Osteoblast (primary cell): ENCODE results near the gene AKAP13. TPM values are rescaled to one million over a fixed set of nuclear protein-coding genes. Genes with fewer than 3 reads are reported as not detected.

Experiments
- DNase-seq: peaks from one replicate; pipeline ENCODE4 v3.0.0; 2011; ENCODE audit warnings: low spot score, mixed read lengths; ENCODE audit not compliant: insufficient read length; ENCODE audit errors: missing footprints
- H2AFZ ChIP-seq: 2 replicates; pipeline ENCODE4 v1.6.0; 2011; ENCODE audit warnings: mild to moderate bottlenecking, low read length
- H3K27ac ChIP-seq: 2 replicates; pipeline ENCODE4 v1.5.1; 2011; ENCODE audit warnings: mild to moderate bottlenecking, low read depth, low read length, moderate library complexity
- H3K27me3 ChIP-seq: 2 replicates; pipeline ENCODE4 v1.6.0; 2012; ENCODE audit warnings: mild to moderate bottlenecking, control low read depth, inconsistent platforms, low read length, moderate library complexity; ENCODE audit not compliant: insufficient read depth
- H3K36me3 ChIP-seq: 2 replicates; pipeline ENCODE4 v1.5.1; 2011; ENCODE audit warnings: mild to moderate bottlenecking, low read length, control low read depth, moderate library complexity; ENCODE audit not compliant: insufficient read depth
- H3K4me1 ChIP-seq: 2 replicates; pipeline ENCODE4 v1.5.1; 2011; ENCODE audit warnings: mild to moderate bottlenecking, low read length, control low read depth, moderate library complexity; ENCODE audit not compliant: insufficient read depth
- H3K4me2 ChIP-seq: 2 replicates; pipeline ENCODE4 v1.6.0; 2011; ENCODE audit warnings: mild to moderate bottlenecking, low read length; ENCODE audit not compliant: insufficient read depth
- H3K4me3 ChIP-seq: fragments of 200-600 bp; sonication (generic); 3 replicates; pipeline ENCODE4 v1.5.1; 2012; ENCODE audit warnings: mild to moderate bottlenecking, low read length, inconsistent platforms; ENCODE audit not compliant: insufficient read depth
- H3K79me2 ChIP-seq: 2 replicates; pipeline ENCODE4 v1.6.0; 2012; ENCODE audit warnings: mild to moderate bottlenecking, low read length, control low read depth, inconsistent platforms; ENCODE audit not compliant: insufficient read depth
- H3K9me3 ChIP-seq: 2 replicates; pipeline ENCODE4 v1.5.1; 2011; ENCODE audit warnings: low read depth, low read length, control low read depth
- H4K20me1 ChIP-seq: 2 replicates; pipeline ENCODE4 v1.6.0; 2012; ENCODE audit warnings: mild to moderate bottlenecking, low read length, control low read depth; ENCODE audit not compliant: insufficient read depth
- total RNA-seq: library from RNA; depleted of rRNA; stranded (reverse); fragments of >200 nt; gene quantifications from 2 replicates; pipeline ENCODE4 v1.2.3, GENCODE V29; 2012
- TF ChIP-seq, protein P1 (sequence below): IDR thresholded peaks from 2 replicates; pipeline ENCODE4 v1.5.1; 2011; ENCODE audit warnings: mild to moderate bottlenecking, low read depth, low read length, moderate library complexity; ENCODE audit errors: extremely low read depth

The AKAP13 gene
- total RNA-seq, 1 donor = 77.1 TPM

DNA sequence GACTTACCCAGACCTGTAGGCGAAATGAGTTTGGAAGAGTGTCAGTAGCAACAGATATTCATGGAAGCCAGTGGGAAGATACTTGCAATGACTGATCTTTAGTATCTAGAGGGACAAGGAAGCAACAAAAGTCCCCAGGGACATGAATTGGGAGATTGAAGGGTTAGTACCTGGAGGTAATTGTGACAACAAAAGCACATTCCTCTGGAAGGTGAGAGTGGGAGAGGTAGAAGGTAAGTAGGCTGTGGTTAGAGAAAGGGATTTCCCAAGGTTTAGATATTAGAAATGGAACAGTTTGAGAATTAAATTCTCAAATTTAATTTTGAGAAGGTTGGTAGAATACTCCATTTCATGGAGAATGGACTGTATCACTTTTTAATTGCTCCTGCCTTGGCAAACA, 191.4 kb downstream of the AKAP13 start:
- no peaks in the 10 kb centered on the region for H4K20me1 ChIP-seq
- peaks cover 2% of the 10 kb centered on the region for H3K79me2 ChIP-seq
- no peak overlapping the region for H3K4me3 ChIP-seq
- no peak overlapping the region for H3K4me2 ChIP-seq
- H3K9me3 ChIP-seq = no peaks in the 10 kb centered on the region
- no peak overlapping the region for H2AFZ ChIP-seq
- no peaks in the 10 kb centered on the region for H3K27me3 ChIP-seq
- DNase-seq = no peak
- TF ChIP-seq, protein P1, sequence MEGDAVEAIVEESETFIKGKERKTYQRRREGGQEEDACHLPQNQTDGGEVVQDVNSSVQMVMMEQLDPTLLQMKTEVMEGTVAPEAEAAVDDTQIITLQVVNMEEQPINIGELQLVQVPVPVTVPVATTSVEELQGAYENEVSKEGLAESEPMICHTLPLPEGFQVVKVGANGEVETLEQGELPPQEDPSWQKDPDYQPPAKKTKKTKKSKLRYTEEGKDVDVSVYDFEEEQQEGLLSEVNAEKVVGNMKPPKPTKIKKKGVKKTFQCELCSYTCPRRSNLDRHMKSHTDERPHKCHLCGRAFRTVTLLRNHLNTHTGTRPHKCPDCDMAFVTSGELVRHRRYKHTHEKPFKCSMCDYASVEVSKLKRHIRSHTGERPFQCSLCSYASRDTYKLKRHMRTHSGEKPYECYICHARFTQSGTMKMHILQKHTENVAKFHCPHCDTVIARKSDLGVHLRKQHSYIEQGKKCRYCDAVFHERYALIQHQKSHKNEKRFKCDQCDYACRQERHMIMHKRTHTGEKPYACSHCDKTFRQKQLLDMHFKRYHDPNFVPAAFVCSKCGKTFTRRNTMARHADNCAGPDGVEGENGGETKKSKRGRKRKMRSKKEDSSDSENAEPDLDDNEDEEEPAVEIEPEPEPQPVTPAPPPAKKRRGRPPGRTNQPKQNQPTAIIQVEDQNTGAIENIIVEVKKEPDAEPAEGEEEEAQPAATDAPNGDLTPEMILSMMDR = no peak
- H3K36me3 ChIP-seq = no peaks in the 10 kb centered on the region
- H3K4me1 ChIP-seq = no peaks in the 10 kb centered on the region
- H3K27ac ChIP-seq = no peak overlapping the region

DNA sequence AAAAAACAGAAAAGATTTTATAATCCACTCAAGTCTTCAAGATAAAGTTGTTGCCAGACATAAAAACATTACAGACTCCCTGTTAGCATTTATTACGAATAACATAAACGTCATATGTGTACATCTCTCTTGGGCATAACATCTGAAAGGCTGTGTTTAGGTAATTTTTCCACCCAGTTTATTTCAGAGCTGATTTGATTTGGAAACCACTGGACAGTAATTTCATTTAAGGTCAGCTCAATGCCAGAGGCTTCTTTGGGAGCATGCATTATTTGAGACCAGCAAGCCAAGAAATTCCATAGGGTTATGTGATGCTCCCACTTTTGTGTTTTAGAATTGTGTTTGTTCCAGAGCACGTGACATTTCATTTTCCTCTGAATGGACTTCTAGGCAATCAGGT, 196.0 kb downstream of the AKAP13 start:
- H3K9me3 ChIP-seq = no peaks in the 10 kb centered on the region
- peaks cover 11% of the 10 kb centered on the region for H3K36me3 ChIP-seq
- no peak for DNase-seq
- H3K4me3 ChIP-seq = no peak overlapping the region
- no peaks in the 10 kb centered on the region for H3K27me3 ChIP-seq
- no peak overlapping the region for H2AFZ ChIP-seq
- H3K4me2 ChIP-seq = no peak overlapping the region
- H4K20me1 ChIP-seq = no peaks in the 10 kb centered on the region
- H3K4me1 ChIP-seq = no peaks in the 10 kb centered on the region
- peaks cover 2% of the 10 kb centered on the region for H3K79me2 ChIP-seq
- TF ChIP-seq, protein P1 = no peak
- H3K27ac ChIP-seq = no peak overlapping the region

GRCh38 chr15:85578941-85579701, 198.7 kb downstream of the AKAP13 start:
- H3K4me2 ChIP-seq = no peak overlapping the region
- no peak overlapping the region for H3K27ac ChIP-seq
- no peaks in the 10 kb centered on the region for H4K20me1 ChIP-seq
- peaks cover 14% of the 10 kb centered on the region for H3K36me3 ChIP-seq
- H3K27me3 ChIP-seq = no peaks in the 10 kb centered on the region
- H3K4me1 ChIP-seq = peaks cover 15% of the 10 kb centered on the region
- TF ChIP-seq, protein P1 = no peak
- peaks cover 14% of the 10 kb centered on the region for H3K79me2 ChIP-seq
- H3K4me3 ChIP-seq = no peak overlapping the region
- DNase-seq = no peak
- H2AFZ ChIP-seq = no peak overlapping the region
- no peaks in the 10 kb centered on the region for H3K9me3 ChIP-seq

DNA sequence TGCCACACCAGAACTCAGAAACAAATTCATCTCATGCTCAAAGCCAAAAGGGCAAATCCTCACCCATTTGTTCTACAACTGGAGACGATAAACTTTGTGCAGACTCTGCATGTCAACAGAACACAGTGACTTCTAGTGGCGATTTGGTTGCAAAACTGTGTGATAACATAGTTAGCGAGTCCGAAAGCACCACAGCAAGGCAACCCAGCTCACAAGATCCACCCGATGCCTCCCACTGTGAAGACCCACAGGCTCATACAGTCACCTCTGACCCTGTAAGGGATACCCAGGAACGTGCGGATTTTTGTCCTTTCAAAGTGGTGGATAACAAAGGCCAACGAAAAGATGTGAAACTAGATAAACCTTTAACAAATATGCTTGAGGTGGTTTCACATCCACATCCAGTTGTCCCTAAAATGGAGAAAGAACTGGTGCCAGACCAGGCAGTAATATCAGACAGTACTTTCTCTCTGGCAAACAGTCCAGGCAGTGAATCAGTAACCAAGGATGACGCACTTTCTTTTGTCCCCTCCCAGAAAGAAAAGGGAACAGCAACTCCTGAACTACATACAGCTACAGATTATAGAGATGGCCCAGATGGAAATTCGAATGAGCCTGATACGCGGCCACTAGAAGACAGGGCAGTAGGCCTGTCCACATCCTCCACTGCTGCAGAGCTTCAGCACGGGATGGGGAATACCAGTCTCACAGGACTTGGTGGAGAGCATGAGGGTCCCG, 199.7 kb downstream of the AKAP13 start:
- Histone ChIP-seq H3K27ac (no peak overlapping the region), H3K9me3 (no peaks in the 10 kb centered on the region), H3K4me1 (peaks cover 21% of the 10 kb centered on the region), H3K4me3 (no peak overlapping the region), H3K27me3 (no peaks in the 10 kb centered on the region), H3K36me3 (peaks cover 14% of the 10 kb centered on the region), H3K79me2 (peaks cover 22% of the 10 kb centered on the region), H3K4me2 (no peak overlapping the region), H2AFZ (no peak overlapping the region), H4K20me1 (no peaks in the 10 kb centered on the region)
- no peak for DNase-seq
- TF ChIP-seq, protein P1 = no peak
